K562 (cell line): ENCODE measurements around the gene GAPDH. TPM values are rescaled to one million over a fixed set of nuclear protein-coding genes. Genes with fewer than 3 reads are reported as not detected.
A peak's percentile ranks its signal among the peaks of the same experiment; 100 is the strongest.

Experiments used
- ATAC-seq: fragments of 200-7000 bp; cut with Tn5 transposase; 3 replicates; pipeline ENCODE4 v1.9.1; 2020; ENCODE audit warnings: moderate library complexity
- BruUV-seq: library from RNA; stranded (reverse); fragments of 400-500 nt; replicated peaks from 2 replicates; lab custom pipeline; 2021; lab: Mats Ljungman, UMichigan
- CTCF ChIA-PET: fragments of 300-600 bp; formaldehyde crosslinking; extraction: SDS; loops from one replicate; lab custom pipeline; 2021; ENCODE audit warnings: low intra/inter-chr PET ratio; lab: Yijun Ruan, JAX
- POLR2A ChIA-PET: fragments of 300-600, 350-650 bp; sonication (Branson Sonifier 250); formaldehyde crosslinking; extraction: SDS; loops from one replicate; lab custom pipeline; 2021; ENCODE audit warnings: antibody characterized with exemption, inconsistent platforms; lab: Yijun Ruan, JAX
- DNase-seq, 4 experiments: peaks; one replicate each; pipeline versions ENCODE4 v3.0.0 to v3.0.0-alpha.2; 2011 to 2018; ENCODE audit warnings: low spot score in 3 of 4, mixed read lengths in 3 of 4; ENCODE audit errors: extremely low read depth in 1 of 4
- FAIRE-seq: peaks from 2 replicates; lab custom pipeline; 2011; peaks lifted over from hg19 to GRCh38; lab: Jason Lieb, UNC
- H2AFZ ChIP-seq: 2 replicates; pipeline ENCODE4 v1.6.0; 2011; ENCODE audit warnings: low read depth, low read length, control low read depth, inconsistent platforms
- H3K27ac ChIP-seq: fragments of 200-600 bp; 3 replicates; pipeline ENCODE4 v1.8.0; 2011; ENCODE audit warnings: low read depth, mild to moderate bottlenecking, control low read depth, inconsistent platforms, low read length, moderate library complexity, mixed read lengths; ENCODE audit errors: extremely low read depth
- H3K27me3 ChIP-seq, 2 experiments: fragments of 300-600 bp in 1 of 2; 2 replicates in 1 of 2; 3 replicates in 1 of 2; pipeline versions ENCODE4 v1.6.0 to v1.8.0; 2011; ENCODE audit warnings: inconsistent platforms in 2 of 2, low read length in 2 of 2, mild to moderate bottlenecking in 1 of 2, mixed read lengths in 1 of 2, moderate library complexity in 1 of 2; ENCODE audit not compliant: control insufficient read depth in 2 of 2, insufficient read depth in 2 of 2
- H3K36me3 ChIP-seq: fragments of 300-600 bp; 3 replicates; pipeline ENCODE4 v1.8.0; 2011; ENCODE audit warnings: mild to moderate bottlenecking, low read length, inconsistent platforms; ENCODE audit not compliant: control insufficient read depth, insufficient read depth
- H3K4me1 ChIP-seq, 2 experiments: fragments of 200-600 bp in 1 of 2; replicated peaks in 1 of 2; 2 replicates in 1 of 2; 3 replicates in 1 of 2; pipeline versions ENCODE4 v1.5.1 to v1.8.0; 2011; ENCODE audit warnings: inconsistent platforms in 2 of 2, low read length in 2 of 2, mild to moderate bottlenecking in 1 of 2, mixed read lengths in 1 of 2, moderate library complexity in 1 of 2; ENCODE audit not compliant: control insufficient read depth in 2 of 2, insufficient read depth in 2 of 2
- H3K4me2 ChIP-seq: 2 replicates; pipeline ENCODE4 v1.6.1; 2011; ENCODE audit warnings: low read length, control low read depth, inconsistent platforms, mixed read lengths; ENCODE audit not compliant: insufficient read depth
- H3K4me3 ChIP-seq: fragments of 200-600 bp; sonication (generic), shearing (Covaris generic); 2 replicates; pipeline ENCODE4 v1.5.1; 2016; ENCODE audit warnings: control low read depth, inconsistent platforms
- H3K79me2 ChIP-seq: fragments of 200-600 bp; 3 replicates; pipeline ENCODE4 v1.8.0; 2011; ENCODE audit warnings: low read length, inconsistent platforms; ENCODE audit not compliant: control insufficient read depth, insufficient read depth
- H3K9ac ChIP-seq, 2 experiments: 2 replicates each; pipeline versions ENCODE4 v1.6.0 to v1.6.1; 2011; ENCODE audit warnings: low read depth in 2 of 2, low read length in 2 of 2, control low read depth in 1 of 2, inconsistent platforms in 1 of 2, mild to moderate bottlenecking in 1 of 2, mixed read lengths in 1 of 2; ENCODE audit not compliant: insufficient read depth in 1 of 2
- H3K9me1 ChIP-seq: one replicate; pipeline ENCODE4 v1.6.0; 2011; ENCODE audit warnings: inconsistent platforms, mild to moderate bottlenecking, low read length, moderate library complexity; ENCODE audit not compliant: control insufficient read depth, insufficient read depth
- H3K9me3 ChIP-seq: replicated peaks from 2 replicates; pipeline ENCODE4 v1.5.1; 2011; ENCODE audit warnings: low read depth, low read length, inconsistent platforms; ENCODE audit not compliant: control insufficient read depth, insufficient read depth
- H4K20me1 ChIP-seq: replicated peaks from 2 replicates; pipeline ENCODE4 v1.6.1; 2011; ENCODE audit warnings: low read length, inconsistent platforms, mixed read lengths; ENCODE audit not compliant: control insufficient read depth, insufficient read depth
- BHLHE40 ChIP-seq: IDR thresholded peaks from 2 replicates; pipeline ENCODE4 v1.6.1; 2011; ENCODE audit warnings: low read length, improper control_type of control experiment
- DACH1 ChIP-seq: fragments of 450-650 bp; IDR thresholded peaks from 2 replicates; pipeline ENCODE4 v1.6.1; 2018; ENCODE audit not compliant: partially characterized antibody
- E2F6 ChIP-seq, 2 experiments: IDR thresholded peaks; 2 replicates each; pipeline ENCODE4 v1.6.1; 2011; ENCODE audit warnings: borderline replicate concordance in 1 of 2, control low read depth in 1 of 2, low read depth in 1 of 2, low read length in 1 of 2, mild to moderate bottlenecking in 1 of 2, mixed read lengths in 1 of 2, moderate library complexity in 1 of 2; ENCODE audit not compliant: insufficient read depth in 1 of 2, insufficient read length in 1 of 2, poor library complexity in 1 of 2, severe bottlenecking in 1 of 2; ENCODE audit errors: extremely low read depth in 1 of 2
- ETV5 ChIP-seq: sonication (generic); formaldehyde crosslinking; IDR thresholded peaks from 2 replicates; pipeline ENCODE4 v1.4.0; 2020; ENCODE audit warnings: low read depth, mild to moderate bottlenecking, missing genetic modification reagents
- KDM4B ChIP-seq, 2 experiments: fragments of 450-650 bp in 1 of 2; sonication (generic) in 1 of 2; IDR thresholded peaks; 2 replicates each; pipeline ENCODE4 v1.6.1; 2016 to 2017; ENCODE audit warnings: borderline replicate concordance in 2 of 2, antibody characterized with exemption in 1 of 2, low read depth in 1 of 2, mild to moderate bottlenecking in 1 of 2
- NELFE ChIP-seq: IDR thresholded peaks from 2 replicates; pipeline ENCODE4 v1.6.1; 2011; ENCODE audit warnings: mild to moderate bottlenecking; ENCODE audit not compliant: insufficient read depth, insufficient read length
- POLR2G ChIP-seq: fragments of 200-400 bp; formaldehyde crosslinking; IDR thresholded peaks from 2 replicates; pipeline ENCODE4 v1.6.1; 2017; ENCODE audit warnings: low read depth, mild to moderate bottlenecking, antibody characterized with exemption, low read length, moderate library complexity
- RBM39 ChIP-seq: fragments of 200-400 bp; formaldehyde crosslinking; optimal IDR thresholded peaks from 2 replicates; pipeline ENCODE3; 2018; ENCODE audit warnings: low read depth, low read length
- SFPQ ChIP-seq: fragments of 200-400 bp; formaldehyde crosslinking; IDR thresholded peaks from 2 replicates; pipeline ENCODE4 v1.6.1; 2017; ENCODE audit warnings: mild to moderate bottlenecking, low read depth, low read length, moderate library complexity
- YY1 ChIP-seq, 3 experiments: IDR thresholded peaks; 2 replicates each; pipeline ENCODE4 v1.6.1; 2011; ENCODE audit warnings: low read length in 2 of 3, mild to moderate bottlenecking in 2 of 3, moderate library complexity in 2 of 3, borderline replicate concordance in 1 of 3, control low read depth in 1 of 3, low read depth in 1 of 3; ENCODE audit not compliant: insufficient read depth in 3 of 3, insufficient replicate concordance in 2 of 3, control insufficient read depth in 1 of 3, insufficient read length in 1 of 3; ENCODE audit errors: extremely low read depth in 1 of 3
- ZBTB2 ChIP-seq: fragments of 450-650 bp; IDR thresholded peaks from 2 replicates; pipeline ENCODE4 v1.6.1; 2016; ENCODE audit warnings: antibody characterized with exemption
- ZKSCAN3 ChIP-seq: fragments of 250-450 bp; sonication (Bioruptor Pico); IDR thresholded peaks from 2 replicates; pipeline ENCODE4 v1.4.0; 2020
- ZNF175 ChIP-seq: fragments of 200-800 bp; sonication (Bioruptor generic); IDR thresholded peaks from 2 replicates; pipeline ENCODE4 v1.6.1; 2016; ENCODE audit warnings: low read depth, mild to moderate bottlenecking, missing genetic modification characterization, missing compliant biosample characterization
- ZNF239 ChIP-seq: fragments of 250-450 bp; sonication (Bioruptor Pico); IDR thresholded peaks from 2 replicates; pipeline ENCODE4 v1.4.0; 2020; ENCODE audit warnings: mild to moderate bottlenecking
- WGBS: fragments of 100-300 bp; shearing (Covaris generic); methylation state at CpG from one replicate; pipeline ENCODE4 v1.1.6; 2016; ENCODE audit warnings: low coverage, mixed read lengths; ENCODE audit not compliant: insufficient coverage; ENCODE audit errors: missing lambda C conversion rate; 5-methylcytosine and 5-hydroxymethylcytosine counted together
- in situ Hi-C: fragments of 300-500 bp; cut with MboI; formaldehyde crosslinking; loops from 4 replicates; pipeline ENCODE4 v1.15.0; 2018; ENCODE audit warnings: inconsistent platforms, mixed read lengths
- intact Hi-C: fragments of 100-400 bp; cut with micrococcal nuclease; formaldehyde crosslinking; loops from 2 replicates; pipeline ENCODE4 v1.14.2; 2022
- polyA plus RNA-seq, 8 experiments: library from polyadenylated mRNA; depleted of rRNA in 4 of 8; stranded (reverse) in 5 of 8; unstranded in 3 of 8; fragments of >200 nt; fragmentation: Nextera tagmentation in 2 of 8; fragmentation: Illumina TruSeq in 1 of 8; extraction: Ambion mirVana in 2 of 8; extraction: Trizol in 1 of 8; gene quantifications; 2 replicates each; pipeline versions ENCODE4 v1.2.1 to v1.2.3, GENCODE V29; 2011 to 2014; ENCODE audit warnings: inconsistent platforms in 1 of 8, missing spikeins in 1 of 8
- total RNA-seq, 7 experiments: library from RNA; depleted of rRNA in 6 of 7; stranded (reverse); fragments of >200 nt in 6 of 7; fragmentation: Illumina TruSeq in 2 of 7; extraction: Trizol in 2 of 7; gene quantifications; 2 replicates each; pipeline versions ENCODE4 v1.2.1 to v1.2.3, GENCODE V29; 2011 to 2021; ENCODE audit warnings: low replicate concordance in 1 of 7

GAPDH gene
- total and polyA plus RNA-seq, 9 of the 15 experiments (the other 6 are each of a cell fraction or from before 2014, with no cell fraction given), result 2,206 to 6,793 (median 4,217) TPM

GRCh38 chr12:6541371-6542165 lies 7.3 kb downstream of the GAPDH start:
- 37% methylated on average over 25 of the region's 26 CpGs for WGBS
- peak in 2 of 4 experiments; percentile 27 to 64 for DNase-seq
- TF ChIP-seq POLR2G (no peak), ETV5 (CRISPR knock-in tag) (no peak), BHLHE40 (no peak), YY1 (IDR thresholded peaks at IDR 0.05; ENCODE audit: borderline replicate concordance in 1 of 3, control insufficient read depth in 1 of 3, extremely low read depth in 1 of 3, insufficient read depth in 3 of 3, insufficient read length in 1 of 3, insufficient replicate concordance in 2 of 3, low read depth in 1 of 3, low read length in 2 of 3) (peak in 1 of 3 experiments; percentile 46), SFPQ (no peak), DACH1 (no peak), ZNF175 (no peak), ZKSCAN3 (CRISPR knock-in tag) (no peak), ZBTB2 (no peak), E2F6 (IDR thresholded peaks at IDR 0.05; ENCODE audit: borderline replicate concordance in 1 of 2, extremely low read depth in 1 of 2, insufficient read depth in 1 of 2, insufficient read length in 1 of 2, low read depth in 1 of 2, low read length in 1 of 2, poor library complexity in 1 of 2, severe bottlenecking in 1 of 2) (no peak), NELFE (no peak), ZNF239 (peak; percentile 38; the same call in 1 of the 2 replicates), RBM39 (no peak), KDM4B (IDR thresholded peaks at IDR 0.05; ENCODE audit: borderline replicate concordance in 2 of 2, low read depth in 1 of 2) (no peak)

More at GRCh38 chr12:6541371-6542165, 7.3 kb downstream of the GAPDH start:
- H3K9ac ChIP-seq, result peak overlapping the region in 1 of 2 experiments; percentile 72; a peak in 2 of 4 replicates
- no peaks in the 10 kb centered on the region for H3K9me3 ChIP-seq
- FAIRE-seq, result peak; percentile 56
- H3K4me3 ChIP-seq, result no peak overlapping the region
- no peaks in the 10 kb centered on the region for H3K27me3 ChIP-seq
- no peak for ATAC-seq
- H3K4me1 ChIP-seq, result peaks cover 61 to 75% of the 10 kb centered on the region in 2 experiments
- in situ Hi-C loops (no loop called here), intact Hi-C loops (no loop called here)
- ChIA-PET POLR2A (no interaction called here), CTCF (no interaction called here)
- no peaks in the 10 kb centered on the region for H3K9me1 ChIP-seq
- BruUV-seq, result no TSS peak
- peaks cover 22% of the 10 kb centered on the region for H4K20me1 ChIP-seq
- peak overlapping the region; percentile 49 for H2AFZ ChIP-seq
- H3K27ac ChIP-seq, result no peak overlapping the region; the same call in 2 of the 3 replicates
- H3K36me3 ChIP-seq, result peaks cover 23% of the 10 kb centered on the region
- H3K4me2 ChIP-seq, result peak overlapping the region; percentile 46; the same call in 1 of the 2 replicates
- peaks cover 16% of the 10 kb centered on the region for H3K79me2 ChIP-seq
